OCI-LY3 (cell line): Measurements from ENCODE around the gene MLST8.

ENCODE experiments used
- H2AFZ ChIP-seq: fragments of 200-600, 300-600 bp; shearing (Covaris generic); 2 replicates; pipeline ENCODE4 v1.6.0; 2014; ENCODE audit warnings: antibody characterized with exemption, low read depth, low read length
- H3K27ac ChIP-seq: fragments of 200-600, 300-600 bp; sonication (generic); 2 replicates; pipeline ENCODE4 v1.5.1; 2014; ENCODE audit warnings: mild to moderate bottlenecking, low read length, moderate library complexity, mixed read lengths
- H3K27me3 ChIP-seq: fragments of 200-600, 300-600 bp; sonication (generic); 2 replicates; pipeline ENCODE4 v1.6.1; 2014; ENCODE audit warnings: low read depth, low read length, mixed read lengths
- H3K36me3 ChIP-seq: fragments of 200-600, 300-600 bp; sonication (generic); replicated peaks from 2 replicates; pipeline ENCODE3; 2014; ENCODE audit warnings: low read depth, low read length, mixed read lengths
- H3K4me1 ChIP-seq: fragments of 300-600, 200-600 bp; sonication (generic); 2 replicates; pipeline ENCODE4 v1.6.1; 2014; ENCODE audit warnings: low read length, mixed read lengths
- H3K4me2 ChIP-seq: fragments of 200-600, 300-600 bp; sonication (generic); 2 replicates; pipeline ENCODE4 v1.6.1; 2014; ENCODE audit warnings: low read length, mixed read lengths
- H3K4me3 ChIP-seq: fragments of 300-600, 200-600 bp; sonication (generic); 2 replicates; pipeline ENCODE4 v1.5.1; 2014; ENCODE audit warnings: antibody characterized with exemption, mild to moderate bottlenecking, low read length, moderate library complexity
- H3K79me2 ChIP-seq: fragments of 300-600, 200-600 bp; shearing (Covaris generic); 2 replicates; pipeline ENCODE4 v1.6.1; 2014; ENCODE audit warnings: mild to moderate bottlenecking, low read length, mixed read lengths
- H3K9ac ChIP-seq: fragments of 300-600, 200-600 bp; shearing (Covaris generic); 2 replicates; pipeline ENCODE4 v1.6.0; 2014; ENCODE audit warnings: mild to moderate bottlenecking, low read length, moderate library complexity
- H3K9me3 ChIP-seq: fragments of 200-600, 300-600 bp; shearing (Covaris generic); 2 replicates; pipeline ENCODE4 v1.6.1; 2014; ENCODE audit warnings: low read length, mixed read lengths; ENCODE audit not compliant: insufficient read depth
- H4K20me1 ChIP-seq: fragments of 200-600, 300-600 bp; sonication (generic); 2 replicates; pipeline ENCODE4 v1.6.1; 2016; ENCODE audit warnings: low read length, mixed read lengths; ENCODE audit not compliant: insufficient read depth
- EZH2phosphoT487 ChIP-seq: fragments of 200-600 bp; shearing (Covaris generic); IDR thresholded peaks from 2 replicates; pipeline ENCODE4 v1.6.1; 2018; ENCODE audit warnings: antibody characterized with exemption, mixed run types, low read depth
- TF ChIP-seq, protein P1 (sequence below): fragments of 200-600, 300-600 bp; sonication (generic); IDR thresholded peaks from 2 replicates; pipeline ENCODE4 v1.5.1; 2014; ENCODE audit warnings: antibody characterized with exemption, low read length, low read depth

MLST8 gene, protein sequence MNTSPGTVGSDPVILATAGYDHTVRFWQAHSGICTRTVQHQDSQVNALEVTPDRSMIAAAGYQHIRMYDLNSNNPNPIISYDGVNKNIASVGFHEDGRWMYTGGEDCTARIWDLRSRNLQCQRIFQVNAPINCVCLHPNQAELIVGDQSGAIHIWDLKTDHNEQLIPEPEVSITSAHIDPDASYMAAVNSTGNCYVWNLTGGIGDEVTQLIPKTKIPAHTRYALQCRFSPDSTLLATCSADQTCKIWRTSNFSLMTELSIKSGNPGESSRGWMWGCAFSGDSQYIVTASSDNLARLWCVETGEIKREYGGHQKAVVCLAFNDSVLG

DNA sequence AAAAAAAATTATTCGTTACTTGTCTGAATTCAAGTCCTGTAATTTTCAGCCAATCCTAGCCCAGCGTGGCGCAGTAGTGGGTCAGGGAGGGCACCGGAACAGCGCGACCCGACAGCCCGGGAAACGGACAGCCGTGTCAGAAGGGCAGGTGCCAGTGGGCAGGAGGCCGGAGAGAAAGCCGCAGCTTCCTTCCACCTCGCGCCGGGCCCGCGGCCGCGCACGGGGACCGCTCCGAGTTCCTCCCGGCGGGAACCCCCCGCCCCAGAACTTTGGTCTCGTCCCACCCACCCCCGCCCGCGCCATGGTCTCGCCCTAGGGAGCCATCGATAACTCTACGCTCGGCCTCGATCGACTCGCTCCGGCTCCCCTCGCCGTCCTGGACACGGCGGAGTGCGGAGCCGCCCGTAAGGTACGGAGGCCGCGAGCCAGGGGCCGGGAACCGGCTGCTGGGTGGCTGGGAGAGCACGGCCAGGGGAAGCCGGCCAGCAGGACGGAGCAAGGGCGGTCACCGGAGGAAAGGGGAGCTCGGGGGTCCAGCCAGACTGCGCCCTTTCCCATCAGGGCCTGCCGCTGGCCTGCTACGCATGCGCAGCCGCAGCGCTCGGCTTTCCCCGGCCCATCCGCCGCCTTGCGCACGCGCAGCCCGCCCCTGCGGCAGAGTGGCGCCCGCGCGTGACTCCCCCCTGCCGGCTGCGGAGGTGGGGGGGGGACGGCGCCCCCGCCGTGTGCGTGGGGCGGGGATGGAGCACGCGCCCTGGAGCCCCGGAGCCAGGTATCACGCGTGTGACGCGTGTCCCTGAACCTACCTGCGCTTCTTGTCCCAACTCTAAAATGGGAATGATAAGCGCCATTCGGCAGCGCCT is at the start of gene MLST8:
Gene MLST8, plus strand, starts transcription at position 351 of the 863 bp plus-strand sequence. CDS start 632 bp downstream, outside the sequence.
- Histone ChIP-seq H3K4me2 (peak within 1 kb of the TSS; percentile 90), H3K4me1 (peaks cover 13% of the 10 kb centered on the region), H4K20me1 (no peaks in the 10 kb centered on the region), H3K9ac (peak within 1 kb of the TSS; percentile 78), H3K27me3 (0 out of 2 replicates have a peak, but pooled peaks cover 2% of the 10 kb centered on the region), H3K27ac (peak within 1 kb of the TSS; percentile 70), H3K36me3 (peaks cover 15% of the 10 kb centered on the region), H3K79me2 (peaks cover 17% of the 10 kb centered on the region), H3K4me3 (peak within 1 kb of the TSS; percentile 83), H3K9me3 (no peaks in the 10 kb centered on the region), H2AFZ (peak within 1 kb of the TSS; percentile 49)
- TF ChIP-seq EZH2phosphoT487, result no peak
- TF ChIP-seq, protein P1, sequence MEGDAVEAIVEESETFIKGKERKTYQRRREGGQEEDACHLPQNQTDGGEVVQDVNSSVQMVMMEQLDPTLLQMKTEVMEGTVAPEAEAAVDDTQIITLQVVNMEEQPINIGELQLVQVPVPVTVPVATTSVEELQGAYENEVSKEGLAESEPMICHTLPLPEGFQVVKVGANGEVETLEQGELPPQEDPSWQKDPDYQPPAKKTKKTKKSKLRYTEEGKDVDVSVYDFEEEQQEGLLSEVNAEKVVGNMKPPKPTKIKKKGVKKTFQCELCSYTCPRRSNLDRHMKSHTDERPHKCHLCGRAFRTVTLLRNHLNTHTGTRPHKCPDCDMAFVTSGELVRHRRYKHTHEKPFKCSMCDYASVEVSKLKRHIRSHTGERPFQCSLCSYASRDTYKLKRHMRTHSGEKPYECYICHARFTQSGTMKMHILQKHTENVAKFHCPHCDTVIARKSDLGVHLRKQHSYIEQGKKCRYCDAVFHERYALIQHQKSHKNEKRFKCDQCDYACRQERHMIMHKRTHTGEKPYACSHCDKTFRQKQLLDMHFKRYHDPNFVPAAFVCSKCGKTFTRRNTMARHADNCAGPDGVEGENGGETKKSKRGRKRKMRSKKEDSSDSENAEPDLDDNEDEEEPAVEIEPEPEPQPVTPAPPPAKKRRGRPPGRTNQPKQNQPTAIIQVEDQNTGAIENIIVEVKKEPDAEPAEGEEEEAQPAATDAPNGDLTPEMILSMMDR, result no peak

DNA sequence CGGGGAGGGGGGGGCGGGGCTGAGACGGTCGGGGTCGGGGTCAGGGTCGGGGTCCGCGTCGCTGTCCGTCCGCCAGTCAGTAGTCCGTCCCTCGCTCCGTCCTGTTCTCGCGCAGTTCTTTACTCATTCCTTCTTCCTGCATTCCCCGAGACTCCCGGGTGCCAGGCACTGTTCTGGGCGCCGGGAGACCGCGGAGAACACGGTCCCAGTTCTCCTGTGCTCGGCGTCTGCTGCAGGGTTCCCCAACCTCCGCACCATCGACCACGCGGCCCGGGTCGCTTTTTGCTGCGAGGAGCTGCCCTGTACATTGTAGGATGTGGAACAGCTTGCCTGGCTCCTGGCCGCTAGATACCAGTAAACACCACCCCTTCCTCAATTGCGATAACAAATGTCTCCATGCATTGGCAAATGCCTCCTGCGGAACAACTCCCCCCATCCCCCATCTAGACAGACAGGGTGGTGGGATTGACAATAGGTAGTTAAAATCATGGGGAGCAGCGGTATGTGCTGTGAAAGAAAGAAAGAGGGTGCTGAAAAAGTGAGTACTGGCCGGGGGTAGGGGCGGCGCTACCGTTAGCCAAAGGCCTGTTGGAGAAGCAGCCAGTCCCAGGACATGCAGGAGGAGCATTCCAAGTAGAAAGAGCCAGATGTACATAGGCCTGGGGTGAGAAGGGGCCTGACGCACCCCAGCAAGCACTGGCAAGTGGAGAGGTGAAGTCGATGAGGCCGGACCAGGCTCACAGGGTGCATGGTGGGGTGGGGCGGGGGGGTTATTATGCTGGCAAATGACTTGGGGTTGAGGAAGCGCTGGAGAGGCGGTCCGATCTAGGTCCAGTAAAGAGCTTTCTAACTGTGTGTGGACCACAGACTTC is 49.0 kb upstream of the MLST8 start:
- Histone ChIP-seq H3K36me3 (peaks cover 32% of the 10 kb centered on the region), H3K79me2 (peaks cover 91% of the 10 kb centered on the region), H4K20me1 (peaks cover 56% of the 10 kb centered on the region), H3K4me2 (peak overlapping the region; percentile 86), H3K4me3 (peak overlapping the region; percentile 80), H2AFZ (no peak overlapping the region), H3K9ac (peak overlapping the region; percentile 70), H3K4me1 (peaks cover 55% of the 10 kb centered on the region), H3K27me3 (no peaks in the 10 kb centered on the region), H3K27ac (peak overlapping the region; percentile 7; the same call in 1 of the 2 replicates), H3K9me3 (no peaks in the 10 kb centered on the region)
- TF ChIP-seq EZH2phosphoT487, result no peak
- TF ChIP-seq, protein P1, result no peak

DNA sequence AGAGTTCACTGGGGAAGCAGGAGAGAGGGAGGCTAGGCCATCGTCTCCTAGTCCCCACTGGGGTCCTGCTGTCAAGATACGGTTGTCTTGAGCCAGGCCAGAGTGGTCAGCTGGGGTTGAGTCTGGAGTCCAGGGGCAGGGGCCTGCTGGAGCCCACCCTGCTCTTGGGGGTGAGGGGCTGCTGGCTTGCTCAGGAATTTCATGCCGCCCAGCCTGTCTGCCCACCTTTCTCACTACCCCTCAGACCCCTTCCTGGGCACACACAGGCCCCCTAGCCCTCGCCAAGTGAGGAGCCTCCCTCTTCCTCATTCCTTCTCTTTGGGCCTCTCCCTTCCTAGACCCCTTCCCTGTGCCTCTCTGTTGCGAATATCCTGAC is 48.4 kb upstream of the MLST8 start:
- TF ChIP-seq, protein P1, result no peak
- no peak for TF ChIP-seq EZH2phosphoT487
- H3K79me2 ChIP-seq, result peaks cover 91% of the 10 kb centered on the region
- H3K9ac ChIP-seq, result peak overlapping the region; percentile 70; the same call in 1 of the 2 replicates
- no peak overlapping the region for H2AFZ ChIP-seq
- H3K27ac ChIP-seq, result no peak overlapping the region
- no peaks in the 10 kb centered on the region for H3K9me3 ChIP-seq
- peaks cover 32% of the 10 kb centered on the region for H3K36me3 ChIP-seq
- peaks cover 50% of the 10 kb centered on the region for H4K20me1 ChIP-seq
- H3K4me1 ChIP-seq, result peaks cover 49% of the 10 kb centered on the region
- peak overlapping the region; percentile 86 for H3K4me2 ChIP-seq
- H3K27me3 ChIP-seq, result no peaks in the 10 kb centered on the region
- peak overlapping the region; percentile 80 for H3K4me3 ChIP-seq
